Eye (tissue), 1 donor: Measurements from ENCODE around the gene SCARB2.

Experiments used
- DNase-seq: peaks from one replicate; pipeline ENCODE4 v3.0.0-alpha.2; 2015

SCARB2 gene

GRCh38 chr4:76197971-76198410, 15.6 kb downstream of the SCARB2 start:
- DNase-seq, result peak; percentile 97

- DNase-seq, result peak; percentile 56
Measured at GRCh38 chr4:76197031-76197743, 16.4 kb downstream of the SCARB2 start.

- DNase-seq, result no peak
Measured at GRCh38 chr4:76196376-76196775, 17.2 kb downstream of the SCARB2 start.

GRCh38 chr4:76195326-76195725, 18.3 kb downstream of the SCARB2 start:
- no peak for DNase-seq

GRCh38 chr4:76194325-76194724, 19.3 kb downstream of the SCARB2 start:
- no peak for DNase-seq

GRCh38 chr4:76192236-76192635, 21.4 kb downstream of the SCARB2 start:
- DNase-seq, result no peak

GRCh38 chr4:76188557-76188956, 25.1 kb downstream of the SCARB2 start:
- DNase-seq, result no peak

- DNase-seq, result no peak
Measured at GRCh38 chr4:76188149-76188548, 25.5 kb downstream of the SCARB2 start.

GRCh38 chr4:76187152-76187551, 26.5 kb downstream of the SCARB2 start:
- DNase-seq, result no peak

- DNase-seq, result no peak
Measured at GRCh38 chr4:76182463-76182862, 31.2 kb downstream of the SCARB2 start.

- DNase-seq, result peak; percentile 94
Measured at GRCh38 chr4:76179398-76180318, 34.0 kb downstream of the SCARB2 start.

- no peak for DNase-seq
Measured at GRCh38 chr4:76178296-76178695, 35.3 kb downstream of the SCARB2 start.

GRCh38 chr4:76177709-76178108, 35.9 kb downstream of the SCARB2 start:
- DNase-seq, result no peak

- no peak for DNase-seq
Measured at GRCh38 chr4:76175336-76175735, 38.3 kb downstream of the SCARB2 start.

GRCh38 chr4:76174216-76174615, 39.4 kb downstream of the SCARB2 start:
- no peak for DNase-seq

GRCh38 chr4:76168688-76169087, 44.9 kb downstream of the SCARB2 start:
- no peak for DNase-seq

GRCh38 chr4:76166480-76166879, 47.1 kb downstream of the SCARB2 start:
- DNase-seq, result no peak

- DNase-seq, result no peak
Measured at GRCh38 chr4:76160355-76160754, 53.3 kb downstream of the SCARB2 start.

- no peak for DNase-seq
Measured at GRCh38 chr4:76156635-76157034, 57.0 kb downstream of the SCARB2 start.

- DNase-seq, result no peak
Measured at GRCh38 chr4:76155979-76156378, 57.6 kb downstream of the SCARB2 start.

GRCh38 chr4:76153356-76153755, 60.3 kb downstream of the SCARB2 start:
- DNase-seq, result no peak

GRCh38 chr4:76148142-76148865, 65.3 kb downstream of the SCARB2 start, which contains the start of gene NUP54:
Gene NUP54 (minus strand): TSS chr4:76148397. CDS start chr4:76148374, 23 bp downstream.
- DNase-seq, result peak; percentile 98
